ENCODE results near the gene HOXA7. TPM values are rescaled to one million over a fixed set of nuclear protein-coding genes. Genes with fewer than 3 reads are reported as not detected.

The HOXA7 gene
- total RNA-seq, 1 experiment from 2014 or later = 2.0 TPM

DNA sequence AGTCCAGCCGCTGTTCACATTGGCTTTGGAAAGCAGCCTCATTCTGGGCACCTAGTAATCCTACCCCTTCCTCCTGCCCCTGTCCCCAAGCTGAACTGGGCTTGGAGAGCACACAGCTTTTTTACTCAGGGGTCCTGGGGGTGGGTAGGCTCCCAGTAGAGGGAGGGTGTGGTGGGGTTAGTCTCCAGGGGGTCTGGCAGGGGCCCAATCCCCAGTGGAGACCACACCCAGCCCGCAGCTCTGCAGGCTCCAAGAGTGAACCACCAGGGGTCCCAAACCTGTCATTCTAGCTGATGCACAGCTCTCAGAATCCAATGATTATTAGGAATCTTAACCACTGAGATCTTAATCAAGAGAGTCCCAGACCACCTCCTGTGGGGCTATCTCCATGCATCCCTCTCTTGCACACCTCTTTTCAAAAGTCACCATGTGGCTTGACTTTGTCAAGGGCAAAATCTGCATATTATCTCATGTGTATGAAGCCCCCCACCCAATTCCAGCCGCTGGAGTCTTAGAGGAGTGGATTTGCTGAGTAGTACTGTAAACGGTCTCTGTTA, 25.9 kb upstream of the HOXA7 start:
- DNase-seq (ENCODE audit: low spot score) = no peak

- DNase-seq (ENCODE audit: low spot score) = no peak
Measured at GRCh38 chr7:27181795-27182275, 25.4 kb upstream of the HOXA7 start.

- DNase-seq (ENCODE audit: low spot score) = no peak
Measured at GRCh38 chr7:27180431-27181420, 24.3 kb upstream of the HOXA7 start.

- DNase-seq (ENCODE audit: low spot score) = peak; percentile 50
Measured at GRCh38 chr7:27179503-27180430, 23.3 kb upstream of the HOXA7 start.

GRCh38 chr7:27179030-27179429, 22.6 kb upstream of the HOXA7 start:
- no peak for DNase-seq (ENCODE audit: low spot score)

- no peak for DNase-seq (ENCODE audit: low spot score)
Measured at GRCh38 chr7:27178366-27178765, 21.9 kb upstream of the HOXA7 start.

DNA sequence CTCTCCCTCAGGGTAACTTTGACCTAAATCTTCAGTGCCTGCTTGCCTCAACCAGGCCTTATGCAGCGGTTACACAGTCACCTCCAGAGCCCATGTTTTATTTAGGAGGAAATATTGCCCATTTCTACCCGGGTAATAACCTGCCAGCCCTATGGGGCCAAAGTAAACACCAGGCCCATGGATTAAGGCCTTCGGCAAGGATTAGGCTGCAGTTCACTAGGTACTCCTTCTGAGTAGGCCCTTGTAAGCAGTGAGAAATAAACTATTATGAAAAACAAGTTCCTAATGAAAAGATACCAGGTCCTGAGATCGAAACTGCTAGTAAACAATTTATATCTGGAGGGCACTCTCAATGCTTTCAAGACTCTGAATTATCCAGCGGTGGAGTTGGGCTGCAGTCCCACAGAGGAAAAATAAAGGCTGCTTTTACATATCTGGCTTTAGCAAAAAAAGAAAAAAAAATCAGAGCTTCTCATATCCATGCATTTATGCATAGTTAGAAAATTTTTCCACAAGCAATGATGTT, 21.4 kb upstream of the HOXA7 start:
- no peak for DNase-seq (ENCODE audit: low spot score)

GRCh38 chr7:27176962-27177794, 20.7 kb upstream of the HOXA7 start:
- DNase-seq (ENCODE audit: low spot score) = no peak

DNA sequence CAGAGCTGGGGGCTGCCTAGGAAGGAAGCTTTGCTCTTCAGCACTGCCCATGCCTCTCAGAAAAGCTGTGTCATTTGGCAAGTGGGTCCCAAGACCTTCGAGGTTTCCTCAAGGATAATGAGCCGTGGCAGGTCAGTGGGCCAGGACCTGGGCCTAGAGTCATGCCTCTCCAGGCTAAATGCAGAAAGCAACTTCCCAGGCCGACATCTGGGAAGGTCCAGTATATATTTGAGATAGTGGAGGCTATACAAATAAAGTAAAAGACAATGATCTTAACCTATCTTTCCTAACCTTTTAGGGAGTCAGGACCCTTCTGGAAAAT, 20.0 kb upstream of the HOXA7 start:
- DNase-seq (ENCODE audit: low spot score) = no peak

DNA sequence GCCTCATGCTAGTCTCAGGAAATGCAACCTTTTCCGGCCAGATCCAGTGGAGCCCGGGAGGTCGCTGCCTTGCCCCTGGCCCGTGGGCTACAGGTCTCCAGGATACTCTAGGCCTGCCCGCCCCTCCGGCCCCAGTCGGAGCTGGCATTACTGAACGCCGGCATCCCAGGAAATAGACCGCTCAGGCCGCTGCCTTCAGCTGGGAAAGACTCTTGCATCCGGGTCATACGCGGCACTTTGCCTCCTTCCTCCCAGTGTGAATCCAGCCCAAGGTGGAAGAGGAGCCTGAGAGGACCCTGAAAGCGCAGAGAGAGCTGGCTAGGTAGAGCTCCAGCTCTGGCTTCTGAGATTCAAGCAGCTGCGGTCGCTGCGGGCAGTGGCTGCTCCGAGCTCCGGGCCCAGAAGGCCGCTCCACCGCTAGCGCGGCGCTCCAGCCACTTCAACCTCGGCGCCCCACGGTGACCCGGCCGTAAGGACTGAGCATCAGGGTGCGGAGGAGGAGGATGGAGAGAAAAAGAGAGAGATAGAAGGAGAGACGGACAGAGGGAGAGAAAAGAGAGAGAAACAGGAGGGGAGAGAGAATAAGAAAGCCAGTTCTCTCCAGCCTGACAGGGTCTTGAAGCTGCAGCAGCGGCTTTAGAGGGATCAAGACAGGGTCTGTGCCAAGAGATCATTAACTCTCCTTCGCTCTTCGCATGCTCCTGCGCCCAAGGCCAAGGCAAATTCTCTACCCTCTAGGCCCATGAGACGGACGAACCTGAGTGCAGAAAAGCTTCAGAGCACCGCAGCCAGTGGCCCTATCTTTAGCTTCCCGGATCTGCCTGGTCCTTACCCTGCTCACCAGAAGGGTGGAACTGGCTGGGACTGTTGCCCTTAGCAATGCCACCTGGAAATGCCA, 19.4 kb upstream of the HOXA7 start:
- no peak for DNase-seq (ENCODE audit: low spot score)

GRCh38 chr7:27174874-27175625, 18.6 kb upstream of the HOXA7 start:
- DNase-seq (ENCODE audit: low spot score) = no peak

DNA sequence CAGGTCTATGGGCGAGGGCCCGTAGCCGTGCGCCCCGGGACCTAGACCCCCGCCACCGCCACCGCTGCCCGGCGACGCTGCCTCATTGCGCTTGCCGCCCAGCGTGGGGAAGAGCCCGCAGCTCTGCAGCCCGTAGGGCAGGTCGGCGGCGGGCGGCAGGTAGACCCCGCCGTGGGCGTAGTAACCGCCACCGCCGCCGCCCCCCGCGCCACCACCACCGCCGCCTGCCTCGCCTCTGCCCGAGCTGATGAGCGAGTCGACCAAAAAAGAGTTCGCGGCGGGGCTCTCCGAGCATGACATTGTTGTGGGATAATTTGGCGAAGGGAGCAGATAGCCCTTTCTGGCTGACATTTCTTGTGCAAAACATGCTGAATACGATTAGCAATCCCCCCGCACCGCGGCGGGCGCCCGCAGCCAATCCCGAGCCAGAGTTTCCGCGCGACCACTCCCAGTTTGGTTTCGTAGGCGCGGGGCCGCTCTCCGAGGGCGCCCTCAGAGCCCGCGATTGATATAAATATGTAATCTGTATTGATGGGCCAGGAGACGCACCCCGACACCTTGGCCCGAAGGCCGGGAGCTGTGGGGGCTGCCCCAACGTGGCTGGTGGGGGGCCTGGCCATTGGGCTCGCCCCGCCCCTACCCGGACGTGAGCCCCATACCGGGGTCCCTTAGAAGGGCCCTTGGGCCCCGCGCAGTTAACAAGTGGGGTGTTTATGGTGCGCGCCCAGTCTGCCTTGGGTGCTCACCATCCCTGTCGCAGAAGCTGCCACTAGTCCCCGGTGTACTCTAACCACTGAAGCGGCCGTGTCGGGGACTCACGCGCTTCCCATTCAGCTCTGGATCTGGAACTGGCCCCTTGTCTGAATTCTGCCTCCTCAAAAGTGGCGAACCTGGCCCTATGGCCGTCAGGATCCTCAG, 17.7 kb upstream of the HOXA7 start, which contains the start of gene HOXA10:
TSS of gene HOXA10 (minus strand) at position 365 of the 918 bp plus-strand sequence. CDS start at position 351, 14 bp downstream.
- DNase-seq (ENCODE audit: low spot score) = no peak

DNA sequence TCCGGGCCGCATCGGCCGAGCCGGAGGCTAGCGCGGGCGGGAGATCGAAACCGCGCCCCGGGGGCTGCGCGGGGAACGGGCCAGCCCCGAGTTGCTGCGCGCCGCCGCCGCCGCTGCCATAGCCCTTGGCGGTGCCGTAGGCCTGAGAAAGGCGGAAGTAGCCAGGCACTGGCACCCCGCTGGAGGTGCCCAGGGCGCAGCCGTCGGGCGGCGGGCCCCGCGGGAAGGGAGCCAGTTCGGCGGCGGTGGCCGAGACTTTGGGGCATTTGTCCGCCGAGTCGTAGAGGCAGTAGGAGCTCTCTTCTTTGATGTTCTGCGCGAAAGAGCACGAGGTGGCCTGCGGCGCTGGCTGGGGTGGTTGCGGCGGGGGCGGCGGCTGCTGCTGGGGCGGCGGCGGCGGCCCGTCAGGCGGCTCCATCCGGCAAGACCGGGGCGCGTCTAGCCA, 17.1 kb upstream of the HOXA7 start:
- DNase-seq (ENCODE audit: low spot score) = no peak

- no peak for DNase-seq (ENCODE audit: low spot score)
Measured at GRCh38 chr7:27172823-27173510, 16.5 kb upstream of the HOXA7 start.

DNA sequence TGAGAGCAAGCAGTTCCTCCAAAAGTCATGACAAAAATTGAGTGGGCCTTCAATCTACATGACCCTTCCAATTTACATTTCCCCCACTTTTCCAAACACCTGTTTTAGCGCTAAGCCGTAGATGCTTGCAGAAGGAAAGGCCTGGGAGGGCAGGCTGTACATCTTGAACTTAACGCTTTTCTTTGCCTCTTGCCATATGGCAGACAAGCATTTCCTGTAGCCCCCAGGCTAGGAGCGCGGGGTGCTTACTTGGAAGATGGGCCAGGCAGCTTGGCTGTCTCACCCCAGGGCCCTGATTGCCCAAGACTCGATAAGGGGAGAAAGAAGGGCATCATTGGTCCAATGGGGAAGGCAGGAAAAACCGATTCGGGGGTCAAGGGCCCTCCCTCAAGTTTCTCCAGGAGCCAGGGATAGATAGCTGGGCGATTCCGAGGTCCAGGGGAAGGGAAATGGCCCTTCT, 15.9 kb upstream of the HOXA7 start:
- no peak for DNase-seq (ENCODE audit: low spot score)

GRCh38 chr7:27171637-27172314, 15.3 kb upstream of the HOXA7 start:
- no peak for DNase-seq (ENCODE audit: low spot score)

DNA sequence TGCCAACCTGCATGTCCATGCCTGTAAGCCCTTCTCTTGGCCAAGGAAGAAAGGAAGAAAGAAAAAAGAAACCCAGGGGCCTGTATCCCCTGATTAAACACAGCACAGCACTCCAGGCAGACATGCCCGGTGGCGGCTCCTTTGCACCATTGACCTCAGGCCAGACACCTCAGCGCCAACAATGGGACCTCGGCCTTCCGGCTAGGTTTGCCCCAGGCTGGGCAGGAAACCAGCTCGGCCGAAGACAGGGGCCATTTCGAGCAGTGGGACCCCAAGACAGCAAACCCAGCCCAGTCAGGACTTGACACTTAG, 14.8 kb upstream of the HOXA7 start:
- DNase-seq (ENCODE audit: low spot score) = no peak
